Right lobe of liver (tissue), 4 donors: ENCODE results near the gene UCK2.
"Not testable (repeated sequence)": the region's sequence is repeated elsewhere in the genome, so short reads cannot be mapped to it uniquely, and the experiment has no call there.

ENCODE experiments used
- POLR2A ChIP-seq: fragments of 450-650 bp; IDR thresholded peaks from one replicate; pipeline ENCODE4 v1.6.1; 2017; ENCODE audit warnings: antibody characterized with exemption, mild to moderate bottlenecking
- TF ChIP-seq, protein P1 (sequence below), 4 donors: fragments of 200-600 bp in 3 of 4; fragments of 450-650 bp in 1 of 4; IDR thresholded peaks; one replicate each; pipeline versions ENCODE4 v1.5.1 to v1.8.0; 2016 to 2022; ENCODE audit warnings: antibody characterized with exemption in 4 of 4, mild to moderate bottlenecking in 2 of 4
- donor health status: DM: no; HTN: no; CAD: no.
- donor health status: DM: no; HTN: no; CAD: no.
- donor health status: DM: no; HTN: yes; CAD: no.

DNA sequence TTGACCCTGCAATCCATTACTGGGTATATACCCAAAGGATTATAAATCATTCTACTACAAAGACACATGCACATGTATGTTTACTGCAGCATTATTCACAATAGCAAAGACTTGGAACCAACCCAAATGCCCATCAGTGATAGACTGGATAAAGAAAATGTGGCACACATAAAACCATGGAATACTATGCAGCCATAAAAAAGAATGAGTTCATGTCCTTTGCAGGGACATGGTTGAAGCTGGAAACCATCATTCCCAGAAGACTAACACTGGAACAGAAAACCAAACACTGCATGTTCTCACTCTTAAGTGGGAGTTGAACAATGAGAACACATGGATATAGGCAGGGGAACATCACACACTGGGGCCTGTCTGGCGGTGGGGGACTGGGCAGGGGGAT lies 22.9 kb upstream of the UCK2 start:
- TF ChIP-seq, protein P1, sequence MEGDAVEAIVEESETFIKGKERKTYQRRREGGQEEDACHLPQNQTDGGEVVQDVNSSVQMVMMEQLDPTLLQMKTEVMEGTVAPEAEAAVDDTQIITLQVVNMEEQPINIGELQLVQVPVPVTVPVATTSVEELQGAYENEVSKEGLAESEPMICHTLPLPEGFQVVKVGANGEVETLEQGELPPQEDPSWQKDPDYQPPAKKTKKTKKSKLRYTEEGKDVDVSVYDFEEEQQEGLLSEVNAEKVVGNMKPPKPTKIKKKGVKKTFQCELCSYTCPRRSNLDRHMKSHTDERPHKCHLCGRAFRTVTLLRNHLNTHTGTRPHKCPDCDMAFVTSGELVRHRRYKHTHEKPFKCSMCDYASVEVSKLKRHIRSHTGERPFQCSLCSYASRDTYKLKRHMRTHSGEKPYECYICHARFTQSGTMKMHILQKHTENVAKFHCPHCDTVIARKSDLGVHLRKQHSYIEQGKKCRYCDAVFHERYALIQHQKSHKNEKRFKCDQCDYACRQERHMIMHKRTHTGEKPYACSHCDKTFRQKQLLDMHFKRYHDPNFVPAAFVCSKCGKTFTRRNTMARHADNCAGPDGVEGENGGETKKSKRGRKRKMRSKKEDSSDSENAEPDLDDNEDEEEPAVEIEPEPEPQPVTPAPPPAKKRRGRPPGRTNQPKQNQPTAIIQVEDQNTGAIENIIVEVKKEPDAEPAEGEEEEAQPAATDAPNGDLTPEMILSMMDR (IDR thresholded peaks at IDR 0.05) = not testable (repeated sequence)
- TF ChIP-seq POLR2A = not testable (repeated sequence)
